ENCODE data around the gene SLC4A7.

- TF ChIP-seq CTCF (conservative IDR thresholded peaks at IDR 0.05 in 1 of 2, IDR thresholded peaks at IDR 0.05 in 1 of 2; ENCODE audit: low read depth in 1 of 2, low read length in 2 of 2), result no peak
- no peak for TF ChIP-seq EZH2 (IDR thresholded peaks at IDR 0.05; ENCODE audit: low read length, missing control alignments)
These were observed 53.1 kb downstream of the SLC4A7 start for GRCh38 chr3:27431116-27431515.
